GM12891 (cell line): ENCODE data around the gene ATP23.

Source experiments
- POLR2A ChIP-seq: IDR thresholded peaks from 2 replicates; pipeline ENCODE4 v1.6.1; 2011; ENCODE audit warnings: low read depth, low read length, control low read depth
- POLR2AphosphoS5 ChIP-seq: IDR thresholded peaks from 2 replicates; pipeline ENCODE4 v1.6.1; 2011; ENCODE audit warnings: low read depth, low read length, control low read depth
- POU2F2 ChIP-seq: IDR thresholded peaks from 2 replicates; pipeline ENCODE4 v1.6.1; 2011; ENCODE audit warnings: low read depth, mild to moderate bottlenecking, control low read depth, low read length, moderate library complexity

GRCh38 chr12:57895389-57896114, 45.8 kb upstream of the ATP23 start:
- TF ChIP-seq POU2F2 (no peak), POLR2AphosphoS5 (no peak), POLR2A (no peak)
